Measurements from ENCODE around the gene FAM81A. TPM values are rescaled to one million over a fixed set of nuclear protein-coding genes. Genes with fewer than 3 reads are reported as not detected.

The FAM81A gene
- total RNA-seq, 4 donors from 2014 or later: 1.6 to 2.8 TPM; not detected in 2

- no peak for DNase-seq
- H3K27ac ChIP-seq: no peak overlapping the region
- peaks cover 0 to 15% (median 0%) of the 10 kb centered on the region in 3 donors for H3K4me1 ChIP-seq
- no peaks in the 10 kb centered on the region for H3K9me3 ChIP-seq
- H3K36me3 ChIP-seq: no peaks in the 10 kb centered on the region
- H3K4me3 ChIP-seq: no peak overlapping the region
- WGBS, 2 donors: 66 to 74% methylated on average over 2 of the region's 2 CpGs
- intact Hi-C loops (cut with DNase I): no loop called here
- peaks cover 0 to 9% (median 0%) of the 10 kb centered on the region in 4 donors for H3K27me3 ChIP-seq
- TF ChIP-seq POLR2A (IDR thresholded peaks at IDR 0.05): no peak
- TF ChIP-seq, protein P1, sequence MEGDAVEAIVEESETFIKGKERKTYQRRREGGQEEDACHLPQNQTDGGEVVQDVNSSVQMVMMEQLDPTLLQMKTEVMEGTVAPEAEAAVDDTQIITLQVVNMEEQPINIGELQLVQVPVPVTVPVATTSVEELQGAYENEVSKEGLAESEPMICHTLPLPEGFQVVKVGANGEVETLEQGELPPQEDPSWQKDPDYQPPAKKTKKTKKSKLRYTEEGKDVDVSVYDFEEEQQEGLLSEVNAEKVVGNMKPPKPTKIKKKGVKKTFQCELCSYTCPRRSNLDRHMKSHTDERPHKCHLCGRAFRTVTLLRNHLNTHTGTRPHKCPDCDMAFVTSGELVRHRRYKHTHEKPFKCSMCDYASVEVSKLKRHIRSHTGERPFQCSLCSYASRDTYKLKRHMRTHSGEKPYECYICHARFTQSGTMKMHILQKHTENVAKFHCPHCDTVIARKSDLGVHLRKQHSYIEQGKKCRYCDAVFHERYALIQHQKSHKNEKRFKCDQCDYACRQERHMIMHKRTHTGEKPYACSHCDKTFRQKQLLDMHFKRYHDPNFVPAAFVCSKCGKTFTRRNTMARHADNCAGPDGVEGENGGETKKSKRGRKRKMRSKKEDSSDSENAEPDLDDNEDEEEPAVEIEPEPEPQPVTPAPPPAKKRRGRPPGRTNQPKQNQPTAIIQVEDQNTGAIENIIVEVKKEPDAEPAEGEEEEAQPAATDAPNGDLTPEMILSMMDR (IDR thresholded peaks at IDR 0.05): no peak
These were observed 24.4 kb upstream of the FAM81A start for GRCh38 chr15:59413577-59413976.

- Histone ChIP-seq H3K27ac (no peak overlapping the region), H3K36me3 (no peaks in the 10 kb centered on the region), H3K4me1 (no peaks in the 10 kb centered on the region), H3K27me3 (peaks cover 0 to 9% (median 0%) of the 10 kb centered on the region in 4 donors), H3K9me3 (no peaks in the 10 kb centered on the region), H3K4me3 (no peak overlapping the region)
- DNase-seq: no peak
- intact Hi-C loops (cut with DNase I): no loop called here
- 67 to 73% methylated on average over 2 to 4 of the region's 4 CpGs for WGBS, 2 donors
- no peak for TF ChIP-seq POLR2A (IDR thresholded peaks at IDR 0.05)
- TF ChIP-seq, protein P1 (IDR thresholded peaks at IDR 0.05): no peak
These were observed 21.2 kb upstream of the FAM81A start for GRCh38 chr15:59416816-59417215.

- peaks cover 0 to 26% (median 0%) of the 10 kb centered on the region in 4 donors for H3K27me3 ChIP-seq
- H3K4me3 ChIP-seq: no peak overlapping the region
- 50 to 55% methylated on average over 1 of the region's 1 CpG for WGBS, 2 donors
- H3K4me1 ChIP-seq: peaks cover 0 to under 1% (median 0%) of the 10 kb centered on the region in 3 donors
- H3K27ac ChIP-seq: no peak overlapping the region
- no peaks in the 10 kb centered on the region for H3K36me3 ChIP-seq
- intact Hi-C loops (cut with DNase I): no loop called here
- H3K9me3 ChIP-seq: no peaks in the 10 kb centered on the region
- DNase-seq: no peak
- TF ChIP-seq, protein P1 (IDR thresholded peaks at IDR 0.05): no peak
- TF ChIP-seq POLR2A (IDR thresholded peaks at IDR 0.05): no peak
These were observed 18.8 kb upstream of the FAM81A start for GRCh38 chr15:59419170-59419569.

DNA sequence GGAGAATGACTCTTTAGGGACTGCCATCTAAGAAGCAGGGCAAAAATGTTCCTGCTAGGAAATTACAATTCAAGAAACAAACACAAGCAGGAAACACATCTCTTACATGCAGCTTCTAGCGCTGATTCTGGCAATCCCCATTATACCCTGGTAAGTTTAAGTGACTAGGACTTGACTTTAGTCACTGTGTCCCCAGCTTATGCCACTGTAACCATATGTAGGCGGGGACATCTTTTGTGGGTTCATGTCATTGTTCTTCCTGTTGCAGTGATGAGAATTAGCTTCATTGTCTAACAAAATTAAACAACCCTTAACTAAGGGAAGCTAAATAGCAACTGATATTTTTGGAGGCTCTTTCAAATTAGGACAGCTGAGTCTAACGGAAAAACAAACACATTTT, 17.9 kb upstream of the FAM81A start:
- DNase-seq: no peak
- Histone ChIP-seq H3K4me1 (peaks cover 0 to 10% (median 0%) of the 10 kb centered on the region in 3 donors), H3K27ac (no peak overlapping the region), H3K36me3 (no peaks in the 10 kb centered on the region), H3K27me3 (peaks cover 0 to 28% (median 0%) of the 10 kb centered on the region in 4 donors), H3K9me3 (no peaks in the 10 kb centered on the region), H3K4me3 (no peak overlapping the region)
- intact Hi-C loops (cut with DNase I): no loop called here
- WGBS, 2 donors: 81 to 87% methylated on average over 3 of the region's 3 CpGs
- no peak for TF ChIP-seq POLR2A (IDR thresholded peaks at IDR 0.05)
- TF ChIP-seq, protein P1 (IDR thresholded peaks at IDR 0.05): no peak

DNA sequence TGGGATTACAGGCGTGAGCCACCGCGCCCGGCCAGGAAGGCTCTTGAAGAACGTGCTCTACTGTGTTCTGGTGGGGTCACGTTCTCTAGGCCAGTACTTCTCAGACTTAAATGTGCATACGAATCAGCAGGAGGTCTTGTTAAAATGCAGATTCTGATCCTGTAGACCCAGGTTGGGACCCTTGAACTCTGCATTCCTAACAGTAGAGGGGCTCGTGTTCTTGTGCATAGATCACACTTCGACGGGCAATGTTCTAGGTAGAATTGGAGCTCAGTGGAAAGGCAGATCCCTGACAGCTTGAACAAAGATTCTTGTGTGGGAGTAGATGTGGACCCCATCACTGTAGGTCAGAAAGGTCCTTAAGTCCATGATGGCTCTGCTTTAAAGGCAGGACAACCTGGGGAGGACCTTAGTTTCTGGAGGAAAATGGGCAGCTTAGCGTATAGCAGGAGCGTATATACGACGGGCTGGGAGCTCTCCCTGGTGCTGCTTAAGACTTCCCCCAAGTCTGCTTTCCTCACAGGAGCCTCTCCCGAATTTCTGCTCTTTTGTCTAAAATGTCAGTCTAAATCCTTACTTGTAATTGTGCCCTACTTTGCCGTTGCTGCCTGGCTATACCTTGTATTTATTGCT, 16.9 kb upstream of the FAM81A start:
- no peak overlapping the region for H3K4me3 ChIP-seq
- peaks cover 0 to 28% (median 0%) of the 10 kb centered on the region in 4 donors for H3K27me3 ChIP-seq
- no peak overlapping the region for H3K27ac ChIP-seq
- intact Hi-C loops (cut with DNase I): no loop called here
- TF ChIP-seq, protein P1 (IDR thresholded peaks at IDR 0.05): no peak
- no peak for TF ChIP-seq POLR2A (IDR thresholded peaks at IDR 0.05)
- WGBS, 2 donors: 32 to 41% methylated on average over 9 of the region's 16 CpGs
- H3K4me1 ChIP-seq: peaks cover 0 to 10% (median 0%) of the 10 kb centered on the region in 3 donors
- no peaks in the 10 kb centered on the region for H3K9me3 ChIP-seq
- DNase-seq: no peak
- no peaks in the 10 kb centered on the region for H3K36me3 ChIP-seq
